ENCODE results near the gene TRIOBP. TPM values are rescaled to one million over a fixed set of nuclear protein-coding genes. Genes with fewer than 3 reads are reported as not detected.

TRIOBP gene
- total RNA-seq, 2 donors from 2014 or later = 14.3 to 18.8 TPM

GRCh38 chr22:37759281-37759680 is 62.4 kb downstream of the TRIOBP start:
- Mint-ChIP-seq H3K4me1 (peaks cover 4% of the 10 kb centered on the region), H3K27ac (no peak overlapping the region), H3K36me3 (ENCODE audit: low read depth) (peaks cover 2% of the 10 kb centered on the region), H3K4me3 (no peak overlapping the region), H3K27me3 (no peaks in the 10 kb centered on the region)
- ATAC-seq = no peak
- H3K9me3 ChIP-seq (ENCODE audit: control insufficient read depth, low read length, poor library complexity, severe bottlenecking) = no peaks in the 10 kb centered on the region
- DNase-seq = no peak

GRCh38 chr22:37760152-37760551 is 63.3 kb downstream of the TRIOBP start:
- Mint-ChIP-seq H3K27me3 (no peaks in the 10 kb centered on the region), H3K4me3 (no peak overlapping the region), H3K4me1 (peaks cover 4% of the 10 kb centered on the region), H3K27ac (no peak overlapping the region), H3K36me3 (ENCODE audit: low read depth) (peaks cover 2% of the 10 kb centered on the region)
- ATAC-seq (no peak), DNase-seq (no peak)
- H3K9me3 ChIP-seq (ENCODE audit: control insufficient read depth, low read length, poor library complexity, severe bottlenecking) = no peaks in the 10 kb centered on the region

- ATAC-seq (no peak), DNase-seq (no peak)
- no peak overlapping the region for H3K27ac Mint-ChIP-seq
- H3K27me3 Mint-ChIP-seq = no peaks in the 10 kb centered on the region
- H3K9me3 ChIP-seq (ENCODE audit: control insufficient read depth, low read length, poor library complexity, severe bottlenecking) = no peaks in the 10 kb centered on the region
- peaks cover 2% of the 10 kb centered on the region for H3K36me3 Mint-ChIP-seq (ENCODE audit: low read depth)
- no peak overlapping the region for H3K4me3 Mint-ChIP-seq
- H3K4me1 Mint-ChIP-seq = peaks cover 4% of the 10 kb centered on the region
Observed at GRCh38 chr22:37762389-37762836, 65.6 kb downstream of the TRIOBP start.

- Mint-ChIP-seq H3K36me3 (ENCODE audit: low read depth) (peaks cover 2% of the 10 kb centered on the region), H3K27me3 (no peaks in the 10 kb centered on the region), H3K4me1 (peaks cover 4% of the 10 kb centered on the region), H3K27ac (no peak overlapping the region), H3K4me3 (no peak overlapping the region)
- H3K9me3 ChIP-seq (ENCODE audit: control insufficient read depth, low read length, poor library complexity, severe bottlenecking) = no peaks in the 10 kb centered on the region
- DNase-seq (no peak), ATAC-seq (no peak)
Observed at GRCh38 chr22:37763012-37763411, 66.2 kb downstream of the TRIOBP start.

GRCh38 chr22:37763652-37764051 is 66.8 kb downstream of the TRIOBP start:
- no peaks in the 10 kb centered on the region for H3K27me3 Mint-ChIP-seq

GRCh38 chr22:37764622-37765021 is 67.8 kb downstream of the TRIOBP start:
- ATAC-seq (no peak), DNase-seq (no peak)
- Mint-ChIP-seq H3K27ac (peak overlapping the region; percentile 34), H3K36me3 (ENCODE audit: low read depth) (peaks cover 2% of the 10 kb centered on the region), H3K27me3 (no peaks in the 10 kb centered on the region), H3K4me3 (no peak overlapping the region), H3K4me1 (peaks cover 4% of the 10 kb centered on the region)
- no peaks in the 10 kb centered on the region for H3K9me3 ChIP-seq (ENCODE audit: control insufficient read depth, low read length, poor library complexity, severe bottlenecking)

More at GRCh38 chr22:37763652-37764051, 66.8 kb downstream of the TRIOBP start:
- no peak for DNase-seq
- no peaks in the 10 kb centered on the region for H3K9me3 ChIP-seq (ENCODE audit: control insufficient read depth, low read length, poor library complexity, severe bottlenecking)
- peaks cover 4% of the 10 kb centered on the region for H3K4me1 Mint-ChIP-seq
- H3K4me3 Mint-ChIP-seq = no peak overlapping the region
- H3K27ac Mint-ChIP-seq = peak overlapping the region; percentile 34
- H3K36me3 Mint-ChIP-seq (ENCODE audit: low read depth) = peaks cover 2% of the 10 kb centered on the region
- ATAC-seq = no peak

- no peak for ATAC-seq
- H3K9me3 ChIP-seq (ENCODE audit: control insufficient read depth, low read length, poor library complexity, severe bottlenecking) = no peaks in the 10 kb centered on the region
- Mint-ChIP-seq H3K36me3 (ENCODE audit: low read depth) (no peaks in the 10 kb centered on the region), H3K27me3 (no peaks in the 10 kb centered on the region), H3K27ac (no peak overlapping the region), H3K4me3 (no peak overlapping the region), H3K4me1 (peaks cover 4% of the 10 kb centered on the region)
- no peak for DNase-seq
Observed at GRCh38 chr22:37765498-37765897, 68.7 kb downstream of the TRIOBP start.

GRCh38 chr22:37765953-37766576 is 69.2 kb downstream of the TRIOBP start:
- ATAC-seq (no peak), DNase-seq (no peak)
- H3K9me3 ChIP-seq (ENCODE audit: control insufficient read depth, low read length, poor library complexity, severe bottlenecking) = no peaks in the 10 kb centered on the region
- peaks cover 4% of the 10 kb centered on the region for H3K4me1 Mint-ChIP-seq
- H3K27me3 Mint-ChIP-seq = no peaks in the 10 kb centered on the region
- H3K36me3 Mint-ChIP-seq (ENCODE audit: low read depth) = no peaks in the 10 kb centered on the region
- peak overlapping the region; percentile 19 for H3K27ac Mint-ChIP-seq
- H3K4me3 Mint-ChIP-seq = no peak overlapping the region

GRCh38 chr22:37768273-37768672 is 71.4 kb downstream of the TRIOBP start:
- Mint-ChIP-seq H3K4me3 (no peak overlapping the region), H3K4me1 (no peaks in the 10 kb centered on the region), H3K27ac (no peak overlapping the region), H3K27me3 (no peaks in the 10 kb centered on the region), H3K36me3 (ENCODE audit: low read depth) (no peaks in the 10 kb centered on the region)
- ATAC-seq (no peak), DNase-seq (no peak)
- H3K9me3 ChIP-seq (ENCODE audit: control insufficient read depth, low read length, poor library complexity, severe bottlenecking) = no peaks in the 10 kb centered on the region

- ATAC-seq = no peak
- Mint-ChIP-seq H3K36me3 (ENCODE audit: low read depth) (no peaks in the 10 kb centered on the region), H3K27ac (no peak overlapping the region)
Observed at GRCh38 chr22:37769056-37769455, 72.2 kb downstream of the TRIOBP start.

GRCh38 chr22:37771081-37771480 is 74.2 kb downstream of the TRIOBP start:
- Mint-ChIP-seq H3K27ac (no peak overlapping the region), H3K27me3 (no peaks in the 10 kb centered on the region), H3K4me1 (peaks cover 2% of the 10 kb centered on the region), H3K36me3 (ENCODE audit: low read depth) (peaks cover 2% of the 10 kb centered on the region), H3K4me3 (no peak overlapping the region)
- ATAC-seq (no peak), DNase-seq (no peak)
- no peaks in the 10 kb centered on the region for H3K9me3 ChIP-seq (ENCODE audit: control insufficient read depth, low read length, poor library complexity, severe bottlenecking)

More at GRCh38 chr22:37769056-37769455, 72.2 kb downstream of the TRIOBP start:
- DNase-seq = no peak
- Mint-ChIP-seq H3K4me3 (no peak overlapping the region), H3K27me3 (no peaks in the 10 kb centered on the region), H3K4me1 (no peaks in the 10 kb centered on the region)
- H3K9me3 ChIP-seq (ENCODE audit: control insufficient read depth, low read length, poor library complexity, severe bottlenecking) = no peaks in the 10 kb centered on the region

- H3K27me3 Mint-ChIP-seq = no peaks in the 10 kb centered on the region
- ATAC-seq = no peak
- H3K4me3 Mint-ChIP-seq = no peak overlapping the region
Observed at GRCh38 chr22:37771702-37772427, 75.0 kb downstream of the TRIOBP start.

GRCh38 chr22:37774728-37775127 is 77.9 kb downstream of the TRIOBP start:
- H3K9me3 ChIP-seq (ENCODE audit: control insufficient read depth, low read length, poor library complexity, severe bottlenecking) = no peaks in the 10 kb centered on the region
- no peak overlapping the region for H3K27ac Mint-ChIP-seq
- peaks cover 2% of the 10 kb centered on the region for H3K36me3 Mint-ChIP-seq (ENCODE audit: low read depth)

More at GRCh38 chr22:37771702-37772427, 75.0 kb downstream of the TRIOBP start:
- DNase-seq = no peak
- Mint-ChIP-seq H3K4me1 (peaks cover 4% of the 10 kb centered on the region), H3K36me3 (ENCODE audit: low read depth) (peaks cover 2% of the 10 kb centered on the region), H3K27ac (no peak overlapping the region)
- no peaks in the 10 kb centered on the region for H3K9me3 ChIP-seq (ENCODE audit: control insufficient read depth, low read length, poor library complexity, severe bottlenecking)

More at GRCh38 chr22:37774728-37775127, 77.9 kb downstream of the TRIOBP start:
- ATAC-seq (no peak), DNase-seq (no peak)
- Mint-ChIP-seq H3K4me1 (peaks cover 4% of the 10 kb centered on the region), H3K4me3 (no peak overlapping the region), H3K27me3 (no peaks in the 10 kb centered on the region)
